Fibroblast of peridontal ligament (primary cell): ENCODE results near the gene SLC6A3.
"Not testable (repeated sequence)": the region's sequence is repeated elsewhere in the genome, so short reads cannot be mapped to it uniquely, and the experiment has no call there.

ENCODE experiments used
- DNase-seq: peaks from one replicate; pipeline ENCODE4 v3.0.0-alpha.2; 2010; ENCODE audit errors: extremely low read depth

SLC6A3 gene

DNA sequence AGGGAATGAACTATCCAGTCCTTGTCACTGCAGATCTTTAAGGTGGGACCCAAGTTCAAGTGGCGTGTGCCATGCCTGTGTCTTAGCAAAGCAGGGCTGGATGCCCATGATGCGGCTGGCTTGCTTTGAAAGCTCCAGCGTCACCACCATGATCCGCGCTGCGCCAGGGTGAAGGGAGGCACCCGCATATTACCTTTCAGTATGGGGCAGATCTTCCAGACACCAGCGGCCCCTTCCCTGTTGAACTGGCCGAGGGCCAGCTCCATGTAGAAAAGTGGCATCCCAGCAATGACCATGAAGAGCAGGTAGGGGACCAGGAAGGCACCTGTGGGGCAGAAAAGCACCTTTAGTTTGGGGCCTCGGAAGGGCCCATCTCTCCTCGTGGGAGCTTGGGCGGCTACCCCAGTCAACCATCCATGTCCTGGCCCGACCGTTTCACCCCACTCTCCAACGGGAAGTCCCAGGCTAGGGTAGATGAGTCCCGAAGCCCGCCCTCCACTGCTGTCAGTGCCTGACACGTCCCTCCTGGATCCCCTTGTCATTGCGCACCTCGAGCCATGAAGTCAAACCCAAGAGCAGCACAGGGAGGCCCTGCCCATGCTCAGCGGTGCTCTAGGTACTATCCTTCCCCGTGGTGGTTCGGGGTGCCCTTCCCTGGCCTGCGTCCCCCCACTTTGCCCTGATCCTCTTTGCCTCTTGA is 3.9 kb downstream of the SLC6A3 start:
- DNase-seq = no peak

DNA sequence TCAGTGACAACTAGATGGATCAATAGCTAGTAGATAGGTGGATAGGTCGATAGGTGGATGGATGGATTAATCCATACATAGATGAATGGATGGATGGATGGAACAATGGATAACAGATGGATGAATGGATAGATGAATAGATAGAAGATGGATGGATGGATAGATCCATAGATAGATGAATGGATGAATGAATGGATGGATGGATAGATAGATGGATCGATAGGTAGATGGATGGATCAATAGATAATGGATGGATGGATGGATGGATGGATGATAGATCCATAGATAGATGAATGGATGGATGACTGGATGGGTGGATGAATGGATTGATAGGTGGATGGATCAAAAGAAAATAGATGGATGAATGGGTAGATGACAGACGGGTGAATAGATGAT is 5.1 kb downstream of the SLC6A3 start:
- no peak for DNase-seq

DNA sequence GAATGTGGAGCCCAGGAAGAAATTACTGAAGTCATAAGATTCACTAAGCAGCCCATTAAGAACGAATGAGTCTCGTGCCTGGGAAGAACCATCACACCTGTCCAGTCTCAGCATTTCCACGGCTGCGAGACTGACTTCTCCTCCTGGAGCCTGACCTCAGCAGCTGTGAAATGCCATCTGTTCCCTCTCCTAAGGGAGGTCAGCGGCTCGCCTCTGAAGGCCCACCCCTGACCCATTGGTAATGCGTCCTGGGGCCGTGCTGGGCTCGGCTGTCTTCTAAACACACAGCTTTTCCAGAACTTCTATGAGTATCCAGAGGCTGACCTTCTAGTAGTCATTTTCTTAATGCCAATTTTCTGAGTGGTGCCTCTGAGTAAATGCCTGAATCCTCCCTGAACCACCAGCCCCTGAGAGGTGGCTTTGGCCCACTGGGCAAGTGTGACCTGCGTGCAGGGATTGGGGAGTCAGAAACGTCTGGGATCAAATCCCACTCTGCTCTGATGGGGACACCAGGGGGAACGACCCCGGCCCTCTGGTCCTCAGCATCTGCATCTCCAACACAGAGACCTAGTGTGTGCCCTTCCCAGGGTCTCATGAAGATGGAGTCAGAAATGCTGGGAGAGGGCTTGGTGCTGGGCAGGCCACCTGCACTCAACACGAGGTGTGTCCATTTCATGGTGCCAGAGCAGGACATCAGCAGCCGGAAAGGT is 5.7 kb downstream of the SLC6A3 start:
- no peak for DNase-seq

DNA sequence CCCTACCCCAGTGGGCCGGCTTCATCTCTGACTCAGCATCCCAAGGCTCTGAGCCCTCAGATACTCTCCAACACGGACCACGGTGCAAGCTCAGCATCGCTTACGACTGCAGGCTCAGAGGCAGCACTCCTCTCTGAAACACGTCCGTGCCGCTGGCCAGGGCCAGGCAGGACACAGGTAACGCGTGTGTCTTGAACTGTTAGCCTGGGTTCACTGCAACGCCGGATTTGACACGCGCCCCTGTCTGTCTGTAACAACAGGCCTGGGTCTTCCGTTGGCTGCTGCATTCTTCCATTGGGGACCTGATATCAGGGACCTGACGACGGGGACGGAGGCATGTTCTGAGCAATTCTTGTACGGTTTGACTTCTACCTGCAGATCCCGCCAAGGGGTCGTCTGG is 6.4 kb downstream of the SLC6A3 start:
- no peak for DNase-seq

DNA sequence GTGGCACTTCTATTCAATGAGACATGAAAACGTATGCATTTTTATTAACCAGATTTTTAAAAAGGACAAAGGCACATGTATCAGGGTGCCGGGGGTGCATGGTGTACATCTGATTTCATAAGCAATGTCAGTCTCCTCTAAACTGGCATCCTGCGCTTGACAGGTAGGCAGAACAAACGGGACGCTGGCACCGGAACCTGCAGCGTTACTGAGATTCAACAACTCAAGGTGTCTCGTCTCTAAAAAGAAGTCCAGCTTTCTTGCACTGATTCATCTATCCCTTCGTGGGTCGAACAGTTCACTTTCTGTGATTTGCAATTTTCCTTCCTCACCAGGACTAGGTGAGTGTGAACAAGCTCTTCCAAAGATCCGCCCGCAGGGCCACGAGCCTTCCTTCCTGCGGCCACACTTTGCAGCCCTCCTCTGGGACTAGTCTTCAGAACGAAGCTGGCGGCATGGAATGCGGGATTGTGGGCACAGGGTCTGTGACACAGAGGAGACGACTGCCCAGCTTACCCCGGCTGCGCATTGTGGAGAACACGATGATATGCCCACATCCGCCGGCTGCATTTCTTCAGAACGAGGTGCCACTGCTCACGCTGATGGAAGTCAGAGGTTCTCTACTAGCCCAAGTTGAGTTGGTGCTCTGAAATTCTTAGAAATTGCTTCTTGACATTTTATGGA is 7.2 kb downstream of the SLC6A3 start:
- DNase-seq = no peak

DNA sequence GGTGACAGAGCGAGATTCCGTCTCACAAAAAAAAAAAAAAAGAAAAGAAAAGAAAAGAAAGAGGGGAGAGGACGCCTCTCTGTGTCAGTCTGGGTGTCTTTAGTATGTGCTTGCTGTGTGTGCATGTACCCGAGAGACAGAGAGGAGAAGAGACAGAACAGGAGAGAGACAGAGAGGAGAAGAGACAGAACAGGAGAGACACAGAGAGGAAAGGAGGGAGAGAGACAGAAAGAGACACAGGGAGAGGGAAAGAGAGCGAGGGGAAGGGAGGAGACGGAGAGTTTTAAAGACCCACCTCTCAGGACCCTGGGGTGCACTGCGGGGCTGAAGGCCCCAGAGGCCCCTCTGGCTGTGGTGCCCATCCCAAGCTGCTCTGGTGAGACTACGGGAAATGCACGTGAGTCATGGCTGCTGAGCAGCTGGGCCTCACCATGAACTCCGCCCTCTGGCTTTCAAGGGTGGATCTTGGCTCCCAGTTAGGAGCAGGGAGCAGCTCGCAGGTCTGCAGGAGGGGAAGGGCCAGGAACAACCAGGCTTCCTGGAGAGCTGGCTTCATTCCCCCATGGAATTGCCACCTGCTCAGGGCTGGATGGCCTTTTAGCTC is 7.9 kb downstream of the SLC6A3 start:
- DNase-seq = no peak

DNA sequence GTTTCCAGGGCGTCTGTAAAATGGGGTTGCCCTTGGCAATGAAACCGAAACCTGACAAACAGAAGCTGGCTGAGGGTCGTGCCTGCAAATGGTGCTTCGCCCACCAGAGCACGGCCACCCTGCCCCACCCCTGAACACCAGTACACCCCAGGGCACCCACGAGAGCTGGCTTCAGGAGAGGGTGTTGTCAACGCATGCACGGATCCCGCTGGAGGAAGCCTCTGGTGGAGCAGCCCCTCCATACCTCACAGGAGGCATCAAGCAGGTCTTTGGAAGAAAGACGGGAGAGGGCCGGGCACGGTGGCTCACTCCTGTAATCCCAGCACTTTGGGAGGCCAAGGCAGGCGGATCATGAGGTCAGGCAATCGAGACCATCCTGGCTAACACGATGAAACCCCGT is 8.6 kb downstream of the SLC6A3 start:
- no peak for DNase-seq

DNA sequence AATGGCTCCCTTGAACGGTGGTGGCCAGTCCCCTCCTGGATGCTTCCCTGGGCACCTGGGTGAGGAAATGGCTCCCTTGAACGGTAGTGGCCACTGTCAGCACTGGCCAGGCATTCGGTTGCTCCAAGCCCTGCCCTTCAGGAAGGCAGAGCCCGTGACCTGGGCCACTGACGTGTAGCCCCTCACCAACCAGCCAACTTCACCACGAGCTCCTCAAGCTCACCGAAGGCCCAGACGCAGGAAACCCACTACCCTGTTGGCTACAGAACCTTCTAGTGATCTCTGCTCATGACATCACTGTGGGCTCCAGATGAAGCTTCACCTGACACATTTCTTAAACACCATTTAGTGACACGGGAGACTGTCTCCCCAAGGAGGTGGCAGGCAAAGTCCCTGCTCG is 9.2 kb downstream of the SLC6A3 start:
- no peak for DNase-seq

DNA sequence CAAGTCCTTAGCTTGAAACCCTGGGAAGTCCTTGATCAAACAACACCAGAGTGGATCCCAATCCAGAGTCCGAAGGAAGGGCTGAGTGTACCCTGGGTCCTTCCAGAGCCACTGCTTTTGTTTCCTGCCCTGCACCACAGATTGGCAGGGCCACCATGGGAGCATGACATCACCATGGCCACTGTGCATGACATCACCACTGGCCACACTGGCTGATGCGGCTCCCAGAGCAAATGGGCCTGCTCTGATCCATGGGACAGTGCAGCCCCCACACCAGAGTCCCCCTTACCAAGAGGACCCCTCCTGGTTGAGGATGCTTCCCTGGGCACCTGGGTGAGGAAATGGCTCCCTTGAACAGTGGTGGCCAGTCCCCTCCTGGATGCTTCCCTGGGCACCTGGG is 9.9 kb downstream of the SLC6A3 start:
- no peak for DNase-seq

DNA sequence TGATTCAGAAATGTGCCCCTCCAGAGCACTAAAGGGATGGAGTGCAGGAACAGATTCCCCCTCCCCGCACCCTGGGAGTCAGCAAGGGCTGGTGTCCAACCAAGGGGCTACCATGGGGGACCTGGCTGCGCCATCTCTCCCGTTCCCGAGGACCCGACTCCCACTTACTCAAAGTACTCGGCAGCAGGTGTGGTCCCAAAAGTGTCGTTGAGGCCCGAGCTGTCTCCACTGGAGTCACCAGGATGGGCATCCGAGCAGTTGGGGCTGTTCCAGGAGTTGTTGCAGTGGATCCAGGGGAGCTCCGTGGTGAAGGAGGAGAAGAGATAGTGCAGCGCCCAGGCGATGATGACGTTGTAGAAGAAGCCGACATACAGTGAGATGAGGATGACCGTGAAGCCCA is 12.9 kb downstream of the SLC6A3 start:
- no peak for DNase-seq

DNA sequence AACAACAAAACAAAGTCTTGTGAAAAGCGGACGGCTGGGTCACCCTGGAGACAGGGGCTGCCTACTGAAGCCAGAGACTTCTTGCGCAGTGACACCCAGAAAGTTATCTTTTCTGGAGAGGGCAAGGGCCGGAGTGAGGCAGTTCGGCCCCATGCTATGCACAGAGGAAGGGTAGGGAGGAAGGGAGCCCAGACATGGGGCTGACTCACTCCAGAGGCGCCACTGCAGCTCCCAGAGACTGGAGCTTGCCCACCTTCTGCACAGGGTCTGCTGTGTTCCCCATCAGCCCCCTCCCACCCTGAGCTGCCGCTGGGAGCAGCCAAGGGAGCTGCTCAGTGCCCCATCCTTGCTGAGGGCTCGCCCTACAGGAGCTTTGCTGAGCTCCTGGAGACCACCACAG is 13.3 kb downstream of the SLC6A3 start:
- DNase-seq = no peak

DNA sequence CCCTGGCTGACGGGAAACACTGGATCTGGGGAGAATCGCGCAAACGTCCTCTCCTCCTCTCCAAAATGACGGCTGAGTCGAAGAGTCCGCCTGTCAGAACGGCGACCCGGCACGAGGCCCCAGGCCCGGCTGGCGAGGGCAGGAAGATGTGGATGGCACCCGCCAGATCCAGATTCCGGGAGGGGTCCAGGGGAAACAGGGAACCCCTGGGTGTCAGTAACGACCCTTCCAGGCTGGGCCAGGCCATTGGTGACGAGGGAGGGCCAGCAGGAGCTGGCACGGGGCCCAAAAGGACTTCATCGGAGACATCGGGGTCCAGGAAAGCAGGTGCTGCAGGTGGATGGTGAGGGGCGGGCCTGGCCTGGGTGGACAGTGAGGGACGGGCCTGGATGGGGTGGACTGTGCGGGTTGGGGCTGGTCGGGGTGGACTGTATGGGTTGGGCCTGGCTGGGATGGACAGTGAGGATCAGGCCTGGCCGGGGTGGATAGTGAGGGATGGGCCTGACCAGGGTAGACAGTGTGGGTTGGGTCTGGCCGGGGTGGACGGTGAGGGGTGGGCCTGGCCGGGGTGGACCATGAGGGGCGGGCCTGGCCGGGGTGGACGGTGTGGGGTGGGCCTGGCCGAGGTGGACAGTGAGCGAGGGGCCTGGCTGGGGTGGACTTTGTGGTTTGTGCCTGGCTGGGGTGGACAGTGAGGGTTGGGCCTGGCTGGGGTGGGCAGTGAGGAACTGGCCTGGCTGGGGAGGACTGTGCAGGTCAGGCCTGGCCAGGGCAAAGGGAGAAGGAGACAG is 14.0 kb downstream of the SLC6A3 start:
- no peak for DNase-seq

DNA sequence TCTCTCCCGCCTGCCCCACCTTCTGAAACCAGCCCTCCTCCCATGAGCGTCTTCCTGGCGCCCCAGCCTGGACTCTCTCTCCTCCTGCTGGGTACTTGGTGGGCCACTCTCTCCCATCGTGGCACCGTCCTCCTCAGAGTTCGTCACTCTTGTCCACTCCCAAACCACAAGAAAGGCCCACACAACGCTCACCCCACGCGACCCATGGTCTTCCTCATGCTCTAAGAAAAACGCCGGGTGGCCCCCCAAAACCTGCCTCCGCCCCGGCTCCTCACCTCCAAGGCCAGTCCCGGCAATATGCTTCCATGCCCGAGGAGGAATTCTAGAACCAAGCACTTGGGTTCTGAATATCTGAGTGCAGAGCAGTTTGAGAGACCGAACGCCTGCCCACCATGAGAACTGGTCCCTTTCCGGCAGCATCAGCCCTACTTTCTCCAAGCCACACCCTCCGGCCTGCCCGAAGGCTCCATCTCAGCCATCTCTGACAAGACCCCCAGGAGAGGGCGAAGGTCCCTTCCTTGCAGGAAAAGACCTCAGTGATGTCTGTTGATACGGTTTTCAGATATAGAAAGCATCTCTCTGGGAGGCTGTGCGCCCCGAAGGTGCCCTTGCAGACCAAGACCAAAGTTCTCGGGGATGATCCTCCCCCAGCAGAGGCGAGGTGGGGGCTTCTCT is 15.0 kb downstream of the SLC6A3 start:
- no peak for DNase-seq

DNA sequence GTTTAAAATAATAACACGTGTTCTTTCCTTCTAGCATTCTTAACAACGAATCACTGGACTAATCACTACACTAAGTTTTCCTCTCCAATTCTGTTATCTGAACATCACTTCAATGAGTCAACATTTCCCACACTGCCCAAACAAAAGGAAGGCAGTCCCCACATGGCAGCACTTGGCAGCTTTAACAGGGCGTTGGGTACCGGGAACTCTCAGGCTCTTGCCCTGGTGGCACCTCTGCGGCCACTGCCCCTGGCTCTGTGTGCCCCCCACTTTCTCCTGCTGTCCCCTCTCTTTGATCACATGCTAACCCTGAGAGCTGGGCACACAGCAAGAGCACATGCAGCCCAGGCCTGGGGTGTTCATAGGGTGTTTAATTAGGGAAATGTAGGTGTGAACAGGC is 15.7 kb downstream of the SLC6A3 start:
- no peak for DNase-seq

DNA sequence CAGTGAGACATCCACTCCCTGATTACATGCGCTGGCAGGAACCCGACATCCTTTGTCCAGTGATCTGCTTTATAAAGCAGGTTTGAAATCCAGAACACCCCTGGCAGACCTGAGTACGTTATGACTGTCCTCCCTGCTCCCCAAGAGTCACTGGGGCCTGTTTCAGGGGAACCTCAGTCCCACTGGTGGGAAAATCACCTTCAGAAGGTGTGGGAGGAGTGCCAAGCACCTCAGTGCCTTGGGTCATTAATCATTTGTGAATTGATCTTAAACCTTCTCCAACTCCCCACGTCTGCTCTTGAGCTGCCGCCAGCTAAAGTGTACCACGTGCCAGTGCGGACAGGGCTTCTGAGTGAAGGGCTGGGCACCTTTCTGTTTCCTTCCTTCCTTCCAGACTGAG is 16.2 kb downstream of the SLC6A3 start:
- DNase-seq = no peak

DNA sequence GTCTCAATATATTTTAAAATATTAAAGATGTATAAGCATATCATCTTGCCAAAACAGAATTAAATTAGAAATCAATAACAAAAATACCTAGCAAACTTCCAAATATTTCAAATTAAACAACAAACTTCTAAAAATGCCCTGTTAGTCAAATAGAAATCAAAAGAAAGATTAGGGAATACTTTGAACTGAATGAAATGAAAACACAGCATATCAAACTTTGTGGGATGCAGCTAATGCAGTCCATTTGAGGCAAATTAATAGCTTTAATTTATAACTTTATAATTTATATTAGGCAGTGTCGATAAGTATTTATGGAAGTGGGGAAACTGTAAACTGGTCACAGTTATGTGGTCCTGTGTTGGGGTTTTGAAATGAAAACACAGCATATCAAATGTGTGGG is 17.1 kb downstream of the SLC6A3 start:
- DNase-seq = no peak

DNA sequence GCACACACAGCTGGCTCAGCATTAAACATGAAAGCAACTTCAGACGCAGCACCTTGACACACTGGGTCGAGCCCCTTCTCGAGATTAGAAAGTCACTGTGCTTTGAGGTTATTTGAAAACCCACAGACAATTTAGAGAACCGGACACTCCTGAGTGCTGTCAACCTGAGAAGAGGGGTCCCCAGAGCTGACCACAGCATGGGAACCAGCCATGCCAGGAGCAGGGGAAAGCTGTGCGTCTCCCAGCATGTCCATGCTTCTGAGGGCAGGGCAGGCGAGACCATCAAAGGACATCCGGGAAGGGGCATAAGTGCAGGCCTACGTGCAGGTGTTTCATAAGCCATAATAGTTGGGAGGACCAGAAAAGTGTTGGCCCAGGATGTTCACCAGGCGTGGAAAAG is 20.5 kb downstream of the SLC6A3 start:
- DNase-seq = no peak

DNA sequence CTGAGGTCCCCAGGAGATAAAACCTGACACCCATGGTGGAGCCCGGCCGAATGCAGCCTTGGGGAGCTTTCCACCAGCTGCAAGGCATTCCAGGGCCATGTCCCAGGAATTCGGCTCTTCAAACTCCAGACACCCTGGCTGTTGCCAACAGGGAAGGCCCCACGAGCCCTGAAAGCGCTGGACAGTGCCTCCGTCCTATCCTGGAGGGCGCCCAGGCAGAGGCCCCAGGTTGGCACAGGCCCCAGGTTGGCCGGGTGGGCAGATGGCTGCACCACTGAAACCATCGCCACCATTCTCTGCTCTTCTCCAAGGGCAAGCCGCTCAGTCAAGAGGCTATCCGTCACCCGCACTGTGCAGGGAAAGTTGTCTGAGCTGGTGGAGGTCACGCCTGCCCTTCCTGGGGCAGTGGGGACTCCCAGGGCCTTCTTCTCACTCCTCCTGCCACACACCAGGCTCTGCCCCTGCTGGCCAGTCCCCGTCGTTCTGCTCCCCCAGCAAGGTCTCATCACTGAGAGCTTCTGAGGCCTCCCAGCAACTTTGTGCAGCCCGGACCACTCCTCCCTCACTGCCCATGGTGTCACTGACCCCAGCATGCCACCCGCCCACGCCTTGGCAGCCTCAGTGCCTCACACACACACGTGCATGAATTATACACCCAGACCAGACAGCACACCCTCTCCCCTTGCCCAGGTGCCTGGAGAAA is 21.2 kb downstream of the SLC6A3 start:
- no peak for DNase-seq

DNA sequence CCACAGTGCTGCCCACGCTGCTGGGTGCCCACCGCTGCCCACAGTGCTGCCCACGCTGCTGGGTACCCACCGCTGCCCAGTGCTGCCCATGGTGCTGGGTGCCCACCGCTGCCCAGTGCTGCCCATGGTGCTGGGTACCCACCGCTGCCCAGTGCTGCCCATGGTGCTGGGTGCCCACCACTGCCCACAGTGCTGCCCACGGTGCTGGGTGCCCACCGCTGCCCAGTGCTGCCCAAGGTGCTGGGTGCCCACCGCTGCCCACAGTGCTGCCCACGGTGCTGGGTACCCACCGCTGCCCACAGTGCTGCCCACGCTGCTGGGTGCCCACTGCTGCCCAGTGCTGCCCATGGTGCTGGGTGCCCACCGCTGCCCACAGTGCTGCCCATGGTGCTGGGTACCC is 22.7 kb downstream of the SLC6A3 start:
- DNase-seq = not testable (repeated sequence)

DNA sequence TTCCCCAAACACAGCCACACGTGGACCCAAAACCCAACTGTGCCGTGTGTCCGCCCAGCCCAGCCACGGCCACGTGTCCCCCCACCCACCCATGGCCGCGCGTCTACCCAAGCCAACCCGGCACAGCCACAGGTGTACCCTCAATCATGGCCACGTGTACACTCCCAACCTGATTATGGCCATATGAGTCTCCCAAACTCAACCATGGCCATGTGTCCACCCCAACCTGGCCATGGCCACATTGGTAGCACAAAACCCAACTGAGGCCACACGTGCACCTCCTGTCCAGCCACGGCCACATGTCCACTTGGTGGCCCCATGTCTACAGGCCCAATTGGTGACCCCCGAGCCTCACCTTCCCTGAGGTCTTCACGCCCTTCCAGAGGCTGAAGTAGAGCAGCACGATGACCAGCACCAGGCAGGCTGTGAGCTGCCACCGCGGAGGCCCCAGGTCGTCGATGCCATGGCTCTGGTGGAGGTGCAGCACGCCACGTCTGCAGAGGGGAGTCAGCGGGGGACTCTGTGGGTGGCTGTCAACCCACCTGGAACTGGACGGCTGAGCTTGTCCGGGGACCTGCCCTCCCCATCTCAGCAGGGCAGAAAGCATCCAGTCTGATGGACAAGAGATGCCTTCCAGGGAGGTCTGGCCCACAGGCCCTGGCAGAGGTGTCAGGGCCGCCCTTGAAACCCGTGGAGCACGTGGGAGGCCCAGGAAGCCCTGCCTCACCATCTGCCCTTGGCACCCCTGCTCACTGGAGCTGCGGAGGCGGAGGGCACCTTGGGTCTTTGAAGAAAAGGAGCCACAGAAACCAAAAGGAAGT is 23.5 kb downstream of the SLC6A3 start:
- no peak for DNase-seq
